Nephron progenitor cell (in vitro differentiated cells): ENCODE data around the gene KRTAP5-1.

Source experiments
- DNase-seq: peaks from one replicate; pipeline ENCODE4 v3.0.0; 2021
- H3K27ac Mint-ChIP-seq: 2 replicates; pipeline ENCODE4 v1.8.0; 2021; ENCODE audit warnings: mild to moderate bottlenecking, moderate library complexity, mixed read lengths
- H3K27me3 Mint-ChIP-seq: 2 replicates; pipeline ENCODE4 v1.8.0; 2021; ENCODE audit warnings: mild to moderate bottlenecking, low read depth, mixed read lengths; ENCODE audit not compliant: poor library complexity
- H3K36me3 Mint-ChIP-seq: 2 replicates; pipeline ENCODE4 v1.8.0; 2021; ENCODE audit warnings: low read depth, mixed read lengths
- H3K4me1 Mint-ChIP-seq: 2 replicates; pipeline ENCODE4 v1.8.0; 2021; ENCODE audit warnings: mixed read lengths
- H3K4me3 Mint-ChIP-seq: 2 replicates; pipeline ENCODE4 v1.8.0; 2021; ENCODE audit warnings: mild to moderate bottlenecking, moderate library complexity, mixed read lengths
- H3K9me3 Mint-ChIP-seq: 2 replicates; pipeline ENCODE4 v1.8.0; 2021; ENCODE audit warnings: mild to moderate bottlenecking, moderate library complexity, mixed read lengths
- CTCF ChIP-seq: fragments of 200-600 bp; sonication (generic); IDR thresholded peaks from 2 replicates; pipeline ENCODE4 v1.5.0; 2021; ENCODE audit warnings: antibody characterized with exemption

KRTAP5-1 gene

GRCh38 chr11:1548221-1549070 lies 36.6 kb downstream of the KRTAP5-1 start:
- Mint-ChIP-seq H3K9me3 (no peaks in the 10 kb centered on the region), H3K36me3 (no peaks in the 10 kb centered on the region), H3K4me3 (no peak overlapping the region), H3K27ac (no peak overlapping the region), H3K4me1 (no peaks in the 10 kb centered on the region), H3K27me3 (peaks cover 85% of the 10 kb centered on the region)
- TF ChIP-seq CTCF: no peak
- peak; percentile 45 for DNase-seq

- no peaks in the 10 kb centered on the region for H3K9me3 Mint-ChIP-seq
- H3K4me1 Mint-ChIP-seq: no peaks in the 10 kb centered on the region
- no peak for DNase-seq
- no peak overlapping the region for H3K27ac Mint-ChIP-seq
- peaks cover 80% of the 10 kb centered on the region for H3K27me3 Mint-ChIP-seq
- H3K4me3 Mint-ChIP-seq: no peak overlapping the region
- no peak for TF ChIP-seq CTCF
- H3K36me3 Mint-ChIP-seq: no peaks in the 10 kb centered on the region
Observed at GRCh38 chr11:1547467-1548098, 37.5 kb downstream of the KRTAP5-1 start.

- Mint-ChIP-seq H3K36me3 (no peaks in the 10 kb centered on the region), H3K4me1 (no peaks in the 10 kb centered on the region), H3K9me3 (no peaks in the 10 kb centered on the region), H3K27ac (no peak overlapping the region), H3K4me3 (no peak overlapping the region), H3K27me3 (peaks cover 79% of the 10 kb centered on the region)
- DNase-seq: peak; percentile 74
- TF ChIP-seq CTCF: peak; percentile 48
Observed at GRCh38 chr11:1546536-1547466, 38.3 kb downstream of the KRTAP5-1 start.

- Mint-ChIP-seq H3K4me1 (no peaks in the 10 kb centered on the region), H3K9me3 (no peaks in the 10 kb centered on the region), H3K27ac (no peak overlapping the region), H3K4me3 (no peak overlapping the region), H3K27me3 (peaks cover 82% of the 10 kb centered on the region), H3K36me3 (no peaks in the 10 kb centered on the region)
- no peak for DNase-seq
- TF ChIP-seq CTCF: no peak
Observed at GRCh38 chr11:1546077-1546535, 39.0 kb downstream of the KRTAP5-1 start.

- H3K36me3 Mint-ChIP-seq: no peaks in the 10 kb centered on the region
- H3K27me3 Mint-ChIP-seq: peaks cover 87% of the 10 kb centered on the region
- no peak overlapping the region for H3K4me3 Mint-ChIP-seq
- H3K9me3 Mint-ChIP-seq: no peaks in the 10 kb centered on the region
- no peak overlapping the region for H3K27ac Mint-ChIP-seq
- H3K4me1 Mint-ChIP-seq: no peaks in the 10 kb centered on the region
- TF ChIP-seq CTCF: no peak
- no peak for DNase-seq
Observed at GRCh38 chr11:1545432-1545831, 39.7 kb downstream of the KRTAP5-1 start.
